HG02798 (cell line): Measurements from ENCODE around the gene CARD11.
"Not testable (repeated sequence)": the region's sequence is repeated elsewhere in the genome, so short reads cannot be mapped to it uniquely, and the experiment has no call there.

Experiments used
- ATAC-seq: cut with Tn5 transposase; IDR thresholded peaks from one replicate; pipeline ENCODE4 v1.9.1; 2021; ENCODE audit warnings: mild to moderate bottlenecking; ENCODE audit not compliant: unreplicated experiment, poor library complexity

CARD11 gene

DNA sequence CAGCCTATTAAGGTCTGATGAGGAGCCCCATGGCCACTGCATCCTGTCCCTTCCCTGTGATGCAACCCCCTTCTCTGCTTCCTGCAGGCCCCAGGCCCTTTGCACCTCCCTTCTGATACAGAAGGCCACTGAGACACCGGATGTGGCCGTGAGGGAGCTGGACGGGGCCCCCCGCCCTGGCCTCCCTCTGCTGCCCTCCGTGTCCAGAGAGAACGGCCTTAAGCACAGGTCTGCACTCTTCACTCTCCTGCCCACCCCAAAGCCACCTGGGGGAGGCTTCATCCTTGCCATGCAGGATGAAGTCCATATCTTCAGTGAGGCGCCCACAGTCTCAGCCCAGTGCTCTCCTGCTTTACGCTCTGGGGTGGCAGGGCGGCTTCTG lies 112.6 kb downstream of the CARD11 start:
- ATAC-seq, result no peak

DNA sequence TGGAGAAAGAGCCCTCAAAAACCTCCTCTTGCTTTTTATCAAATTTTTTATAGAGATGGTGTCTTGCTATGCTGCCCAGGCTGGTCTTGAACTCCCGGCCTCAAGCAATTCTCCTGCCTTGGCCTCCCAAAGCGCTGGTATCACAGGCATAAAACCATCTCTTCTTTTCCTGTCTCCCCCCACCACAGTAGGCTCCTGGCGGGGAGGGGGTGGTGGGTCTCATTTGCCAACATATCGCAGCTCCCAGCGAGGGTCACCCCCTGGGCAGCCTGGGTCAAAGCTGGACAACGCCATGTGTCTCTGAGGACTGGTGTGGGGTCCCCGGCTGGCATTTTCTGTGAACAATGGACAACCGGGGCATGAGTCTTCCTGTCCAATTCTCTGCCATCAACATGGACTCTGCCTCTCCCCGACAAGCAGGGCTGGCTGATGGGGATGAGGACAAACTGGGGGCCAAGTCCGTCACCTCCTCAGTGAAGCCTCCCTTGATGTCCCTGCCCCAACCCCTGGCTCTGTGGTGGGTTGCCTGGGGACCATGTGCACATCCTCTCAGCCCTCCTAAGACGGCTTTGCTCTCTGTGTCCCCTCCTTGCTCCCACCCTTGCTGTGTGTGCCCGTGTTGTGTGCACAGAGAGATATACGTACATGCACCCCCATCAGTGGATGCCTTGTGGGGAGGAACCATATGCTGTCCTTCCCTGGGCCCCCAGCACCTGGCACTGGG lies 113.2 kb downstream of the CARD11 start:
- no peak for ATAC-seq

DNA sequence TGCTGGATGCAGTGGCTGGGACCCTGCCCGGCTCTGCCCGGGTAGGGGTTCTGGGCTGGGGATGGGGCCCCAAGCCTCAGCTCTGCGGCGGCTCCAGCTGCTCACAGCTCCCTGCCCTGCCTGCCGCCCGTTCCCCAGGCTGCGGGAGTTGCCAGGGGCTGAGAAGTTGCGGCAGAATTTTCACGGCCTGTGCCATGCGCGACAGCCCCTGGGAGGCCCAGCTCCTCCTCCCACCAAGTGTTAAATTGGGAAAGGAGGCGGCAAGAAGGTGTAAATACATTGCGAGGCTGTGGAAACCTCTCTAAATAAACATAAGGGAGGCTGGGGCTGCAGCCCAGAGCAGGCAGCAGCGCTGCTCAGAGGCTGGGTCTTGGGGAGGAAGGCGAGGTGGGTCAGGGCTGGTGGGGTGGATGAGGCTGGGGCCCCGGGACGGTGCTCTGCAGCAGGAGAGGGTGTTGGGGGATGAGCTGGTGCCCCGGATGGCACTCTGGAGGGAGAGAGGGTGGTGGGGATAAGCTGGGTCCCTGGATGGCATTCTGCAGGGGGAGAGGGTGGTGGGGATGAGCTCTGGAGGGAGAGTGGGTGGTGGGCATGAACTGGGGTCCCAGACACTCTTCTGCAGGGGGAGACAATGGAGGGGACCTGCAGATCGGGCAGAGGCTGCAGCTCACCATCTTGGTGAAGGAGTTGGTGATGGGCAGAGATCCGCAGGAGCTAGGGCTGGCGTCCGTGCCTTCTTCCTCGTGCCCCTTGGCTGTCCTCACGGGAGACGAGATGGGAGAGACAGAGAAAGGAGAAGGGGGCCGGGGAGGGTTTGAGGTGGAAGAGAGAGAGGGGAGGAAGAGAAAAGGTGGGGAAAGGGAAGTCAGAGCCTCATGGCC lies 114.1 kb downstream of the CARD11 start:
- ATAC-seq, result no peak

DNA sequence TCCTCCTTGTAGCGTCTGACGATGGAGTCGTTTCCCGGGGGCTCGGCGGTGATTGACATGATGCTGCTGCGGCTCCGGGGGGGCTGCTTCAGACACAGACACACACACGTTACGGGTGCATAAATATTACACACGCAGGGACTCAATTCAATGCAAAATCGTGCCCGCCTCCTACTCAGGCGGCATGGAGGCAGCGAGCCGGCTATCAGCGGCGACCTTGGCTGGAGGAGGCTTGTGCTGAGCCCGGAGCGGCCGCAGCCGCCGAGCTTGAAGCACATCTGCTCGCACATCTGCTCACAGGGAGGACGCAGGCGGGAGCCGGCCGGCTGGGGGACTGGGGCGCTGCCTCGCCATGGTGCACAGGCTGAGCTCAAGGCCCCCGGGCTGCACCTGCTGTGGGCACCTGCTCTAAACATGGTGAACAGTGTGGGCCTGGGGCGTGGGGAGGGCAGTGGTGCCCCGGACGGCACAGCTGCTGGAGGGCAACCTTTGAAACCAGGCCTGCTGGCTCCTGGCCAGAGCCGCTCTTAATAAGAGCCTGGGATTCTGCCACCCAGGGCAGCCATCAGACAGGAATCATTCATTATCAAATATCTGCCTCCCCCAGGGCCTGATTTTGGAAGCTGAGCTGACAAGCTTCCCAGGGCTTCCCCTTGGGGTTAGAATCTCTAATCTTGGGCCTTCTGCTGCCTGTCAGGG lies 114.9 kb downstream of the CARD11 start:
- no peak for ATAC-seq

DNA sequence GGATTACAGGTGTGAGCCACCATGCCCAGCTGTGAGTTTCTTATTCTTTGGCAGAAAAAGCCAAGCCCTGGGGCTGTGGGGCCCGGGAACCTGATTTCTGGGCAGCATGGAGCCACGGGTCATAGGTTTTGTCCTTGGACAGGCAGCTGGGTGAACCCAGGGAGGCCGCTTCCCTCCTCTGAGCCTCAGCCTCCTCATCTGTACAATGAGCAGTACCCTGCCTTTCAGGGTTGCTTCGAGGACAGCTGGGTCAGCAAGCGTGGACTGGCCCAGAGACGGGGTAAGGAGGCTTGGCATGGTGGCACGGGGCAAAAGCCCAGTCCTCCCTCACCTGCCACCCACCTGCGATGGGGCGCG lies 115.4 kb downstream of the CARD11 start:
- no peak for ATAC-seq

DNA sequence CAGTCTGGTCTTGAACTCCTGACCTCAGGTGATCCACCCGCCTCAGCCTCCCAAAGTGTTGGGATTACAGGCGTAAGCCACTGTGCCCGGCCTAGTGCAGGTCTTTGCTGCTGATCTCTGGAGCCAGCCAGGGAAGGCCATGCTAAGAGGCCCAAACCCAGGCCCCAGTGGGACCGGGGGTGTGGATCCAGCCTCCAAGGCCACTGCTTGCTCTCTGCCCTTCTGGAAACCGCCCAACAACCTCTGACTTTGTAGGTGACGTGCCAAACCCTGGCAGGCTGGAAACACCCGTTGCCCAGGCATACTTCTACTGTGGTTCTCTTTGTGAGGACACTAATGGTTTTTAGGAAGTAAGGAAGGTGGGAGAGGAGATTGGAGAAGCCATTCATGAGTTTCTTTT lies 116.1 kb downstream of the CARD11 start:
- no peak for ATAC-seq

DNA sequence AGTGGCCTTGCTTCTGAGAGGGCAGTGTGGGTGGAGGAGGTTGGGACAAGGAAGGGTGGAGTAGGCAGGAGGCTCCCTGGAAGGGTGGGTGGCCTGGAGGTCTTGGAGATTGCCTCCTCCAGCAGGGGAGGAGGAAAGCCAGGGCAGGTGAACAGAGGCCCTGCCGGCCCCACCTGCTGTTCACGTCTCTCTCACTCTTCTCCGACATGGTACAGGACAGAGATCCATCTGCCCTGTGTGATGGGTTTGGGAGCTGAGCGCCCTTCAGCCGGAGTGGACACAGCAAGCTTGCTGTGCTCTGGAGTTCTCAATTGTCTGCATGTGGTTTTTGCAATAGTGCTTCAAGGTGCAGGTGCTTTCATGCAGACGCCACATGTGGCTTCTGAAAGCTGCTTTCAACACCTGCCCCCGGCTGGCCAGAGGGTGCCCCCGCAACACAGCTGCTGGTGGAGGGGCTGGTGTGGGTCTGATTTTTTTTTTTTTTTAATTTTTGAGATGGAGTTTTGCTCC lies 116.7 kb downstream of the CARD11 start:
- peak; percentile 36 for ATAC-seq

DNA sequence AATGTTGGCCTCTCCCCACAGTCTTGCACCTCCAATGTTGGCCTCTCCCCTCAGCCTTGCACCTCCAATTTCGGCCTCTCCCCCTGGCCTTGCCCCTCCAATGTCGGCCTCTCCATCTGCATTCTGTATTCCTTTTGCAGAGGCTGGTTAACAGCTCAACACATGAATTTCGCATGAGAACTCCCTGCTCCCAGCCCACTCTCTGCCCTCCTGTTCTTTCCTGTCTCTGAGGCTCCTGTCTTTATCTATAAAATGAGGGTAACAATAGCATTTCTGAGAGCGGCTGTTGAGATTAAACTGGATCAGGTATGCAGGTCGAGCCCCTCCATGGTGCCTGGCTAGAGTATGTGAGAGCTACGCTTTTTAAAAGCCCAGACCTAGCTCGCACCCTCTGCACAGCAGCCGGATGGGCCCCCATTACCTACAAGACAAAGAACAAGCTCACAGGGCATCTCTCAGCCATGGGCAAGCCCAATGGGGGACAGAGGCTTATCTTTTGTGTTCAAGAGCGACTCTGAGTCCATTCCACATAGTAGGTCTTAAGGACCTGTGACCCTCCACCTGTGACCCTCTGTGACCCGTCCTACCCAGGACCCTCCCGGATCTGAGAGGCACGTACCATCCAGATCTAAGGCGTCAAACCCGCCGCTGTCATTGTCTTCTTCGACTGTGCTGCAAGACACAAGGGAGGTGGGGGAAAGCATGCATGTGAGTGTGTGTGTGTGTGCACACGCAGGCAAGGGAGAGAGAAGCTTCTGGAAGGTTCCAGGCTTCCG lies 117.4 kb downstream of the CARD11 start:
- peak; percentile 12 for ATAC-seq

DNA sequence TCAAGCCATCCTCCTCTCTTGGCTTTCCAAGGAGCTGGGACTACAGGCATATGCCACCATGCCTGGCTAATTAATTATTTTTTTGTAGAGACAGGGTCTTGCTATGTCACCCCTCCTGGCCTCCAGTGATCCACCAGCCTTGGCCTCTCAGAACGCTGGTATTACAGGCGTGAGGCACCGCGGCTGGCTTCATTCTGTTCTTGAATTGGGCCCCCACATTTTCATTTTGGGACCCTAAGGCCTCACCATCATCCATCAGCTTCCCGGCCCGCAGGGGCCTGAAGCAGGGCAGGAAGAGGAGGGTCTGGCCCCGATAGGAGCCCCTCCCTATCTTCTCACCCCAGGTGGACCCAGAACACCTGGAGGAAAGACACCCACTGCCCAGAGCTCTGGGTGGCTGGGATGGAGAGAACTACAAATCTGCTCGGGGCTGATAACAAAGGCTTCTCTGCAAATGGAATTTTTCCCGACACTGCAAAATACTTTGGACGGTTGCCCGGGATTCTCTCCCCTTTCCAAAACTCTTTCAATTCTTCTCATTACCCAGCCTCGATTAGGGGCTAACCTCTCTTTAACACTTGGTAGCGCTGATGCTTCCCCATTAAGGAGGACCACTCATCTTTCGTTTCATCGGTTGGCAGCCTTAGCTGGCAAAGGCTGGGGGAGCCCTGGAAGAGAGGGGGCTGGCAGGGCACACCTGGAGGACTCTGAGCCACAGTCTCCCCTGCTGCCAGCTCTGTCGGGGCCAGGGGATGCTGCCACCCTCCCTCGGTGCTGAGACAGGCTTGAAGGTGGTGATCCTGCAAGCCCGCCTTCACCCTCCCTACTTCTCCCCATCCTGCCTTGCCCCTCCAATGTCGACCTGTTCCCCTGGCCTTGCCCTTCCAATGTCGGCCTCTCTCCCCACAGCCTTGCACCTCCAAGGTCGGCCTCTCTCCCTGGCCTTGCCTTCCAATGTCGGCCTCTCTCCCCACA lies 118.5 kb downstream of the CARD11 start:
- no peak for ATAC-seq

DNA sequence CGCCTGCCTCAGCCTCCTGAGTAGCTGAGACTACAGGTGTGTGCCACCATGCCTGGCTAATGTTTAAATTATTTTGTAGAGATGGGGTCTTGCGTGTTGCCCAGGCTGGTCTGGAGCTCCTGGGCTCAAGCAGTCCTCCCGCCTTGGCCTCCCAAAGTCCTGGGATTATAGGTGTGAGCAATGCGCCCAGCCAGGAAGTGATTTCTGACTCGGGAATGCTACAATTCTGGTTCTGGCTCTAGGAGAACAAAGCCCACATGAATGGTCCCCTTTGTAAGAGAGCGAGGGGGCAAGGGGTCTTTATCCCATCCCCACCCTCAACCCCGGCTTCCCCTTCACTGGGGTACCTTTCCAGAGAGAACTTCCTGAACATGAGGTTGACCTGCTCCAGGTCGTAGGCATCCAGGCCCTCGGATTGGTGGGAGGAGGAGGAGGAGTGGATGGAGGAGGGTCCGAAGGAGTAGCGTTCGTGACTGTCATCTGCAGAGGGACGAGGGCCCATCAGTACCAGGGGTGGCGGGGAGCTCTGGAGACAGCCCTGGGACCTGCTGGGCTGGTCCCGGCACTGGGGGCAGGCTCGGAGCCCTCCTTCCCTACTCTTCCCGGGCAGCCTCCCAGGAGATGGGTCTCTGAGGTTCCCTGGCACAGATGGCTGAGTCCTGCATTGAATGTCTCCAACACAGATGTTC lies 119.6 kb downstream of the CARD11 start:
- ATAC-seq, result no peak

DNA sequence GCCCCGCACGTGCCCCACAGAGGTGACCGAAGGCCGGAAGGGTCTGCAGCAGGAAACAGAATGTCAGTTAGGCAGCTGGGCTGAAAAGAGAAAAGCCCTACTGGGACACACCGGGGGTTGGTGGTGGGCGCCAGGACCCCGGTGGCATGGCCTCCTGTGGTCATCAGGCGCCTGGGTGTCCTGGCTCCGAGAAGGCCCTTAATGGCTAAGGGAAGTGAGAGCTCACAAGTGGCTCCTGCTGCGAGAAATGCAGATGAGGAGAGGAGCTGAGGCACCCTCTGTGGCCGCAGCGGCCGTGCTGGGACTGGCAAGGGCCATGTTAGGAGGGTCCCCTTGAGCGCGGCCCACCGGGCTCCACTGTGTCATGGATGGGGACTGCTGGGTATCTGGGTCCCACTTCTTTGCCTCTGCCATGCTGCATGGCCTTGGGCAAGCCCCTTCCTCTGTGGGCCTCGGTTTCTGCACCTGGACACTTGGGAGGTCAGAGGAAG lies 120.3 kb downstream of the CARD11 start:
- no peak for ATAC-seq

DNA sequence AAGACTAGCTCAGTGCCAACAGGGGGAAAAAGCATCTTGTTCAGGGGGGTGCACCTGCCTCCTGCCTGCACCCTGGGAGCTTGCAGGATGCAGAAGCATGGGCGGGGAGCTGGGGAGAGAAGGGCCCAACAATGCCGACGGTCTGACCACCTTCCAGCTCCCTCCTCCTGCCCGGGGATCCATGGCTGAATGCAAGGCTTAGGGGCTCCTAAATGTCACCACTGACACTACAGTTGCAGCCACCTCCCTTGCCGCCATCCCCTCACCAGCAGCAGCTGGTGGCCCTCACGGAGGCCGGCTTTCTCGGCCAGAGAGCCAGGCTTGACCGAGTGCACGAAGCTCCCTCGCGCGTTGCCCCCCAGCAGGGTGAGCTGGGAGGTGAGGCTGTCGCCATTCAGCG lies 120.8 kb downstream of the CARD11 start:
- no peak for ATAC-seq

DNA sequence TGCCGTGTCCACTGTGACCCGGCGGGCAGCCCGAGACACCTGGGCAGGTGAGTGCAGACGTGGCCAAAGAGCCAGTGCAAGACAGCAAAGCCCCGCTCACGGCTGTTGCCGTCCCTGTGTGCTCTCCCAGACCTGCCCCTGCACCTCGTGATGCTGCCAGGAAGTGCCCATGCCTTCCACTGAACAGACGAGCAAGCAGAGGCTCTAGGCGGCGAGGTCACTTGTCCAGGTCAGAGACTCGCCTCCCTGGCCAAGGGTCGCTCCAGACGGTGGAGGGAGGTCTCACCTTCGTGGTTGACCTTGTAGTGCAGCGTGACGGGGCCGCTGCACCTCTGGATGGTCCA lies 121.3 kb downstream of the CARD11 start:
- no peak for ATAC-seq

DNA sequence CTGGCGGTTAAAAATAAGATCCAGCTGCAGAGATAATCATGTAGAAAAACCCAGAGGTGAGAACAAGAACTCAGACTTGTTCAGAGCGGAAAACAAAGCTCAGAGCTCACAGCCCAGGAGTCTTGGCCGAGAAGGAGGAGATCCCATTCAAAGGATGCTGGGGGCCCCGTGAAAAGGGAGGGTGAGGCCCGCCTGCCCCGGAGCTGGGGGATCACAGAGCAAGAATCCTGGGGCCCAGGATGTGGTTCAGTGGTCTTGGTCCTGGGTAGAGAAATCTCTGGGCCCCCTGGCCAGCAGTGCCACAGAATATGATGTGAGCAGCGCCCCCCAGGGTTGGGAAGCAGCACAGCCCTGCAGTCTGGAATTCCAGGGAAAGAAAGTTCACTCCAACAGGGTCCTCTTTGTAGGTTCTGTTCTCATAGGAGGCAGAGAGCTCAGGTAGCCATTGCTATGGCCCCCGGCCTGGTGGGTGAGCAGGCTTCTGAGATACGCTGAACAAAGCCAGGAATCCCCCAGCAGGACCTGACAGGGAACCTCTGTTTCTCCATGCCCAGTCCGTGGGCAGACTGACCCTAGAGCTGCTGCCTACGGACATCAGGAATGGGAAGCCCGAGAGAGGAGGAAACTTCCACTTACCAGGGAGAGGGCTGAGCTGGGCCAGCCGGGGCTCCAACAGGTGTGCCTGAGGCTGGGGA lies 121.9 kb downstream of the CARD11 start:
- ATAC-seq, result no peak

DNA sequence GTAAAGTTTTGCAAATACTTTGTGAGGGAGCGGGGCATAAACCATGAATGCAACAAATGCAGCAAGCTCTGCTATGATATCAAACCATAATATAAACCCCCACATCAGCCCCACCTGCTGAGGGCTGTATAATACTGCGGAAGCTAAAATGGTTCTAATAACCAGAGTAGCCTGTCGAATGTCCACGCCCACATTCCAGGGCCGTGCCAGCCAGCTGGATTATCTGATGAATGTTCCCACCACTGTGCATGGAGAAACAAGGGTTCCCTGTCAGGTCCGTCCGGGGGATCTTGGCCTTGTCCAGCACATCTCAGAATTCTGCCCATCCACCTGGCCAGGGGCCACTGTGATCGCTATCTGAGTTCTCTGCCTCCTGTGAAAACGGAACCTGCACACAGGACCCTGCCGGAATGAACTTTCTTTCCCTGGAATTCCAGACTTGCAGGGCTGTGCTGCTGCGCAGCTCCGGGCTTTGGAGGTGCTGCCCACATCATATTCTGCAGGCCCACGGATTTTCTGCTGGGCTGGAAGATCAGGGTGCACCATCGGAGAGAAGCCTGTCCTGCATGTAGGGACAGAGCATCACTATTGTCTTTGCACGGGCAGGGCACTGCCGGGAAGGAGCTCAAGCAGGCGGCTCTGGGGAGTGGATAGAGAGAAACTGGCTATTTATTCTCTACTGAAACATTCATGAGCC lies 122.6 kb downstream of the CARD11 start:
- no peak for ATAC-seq

DNA sequence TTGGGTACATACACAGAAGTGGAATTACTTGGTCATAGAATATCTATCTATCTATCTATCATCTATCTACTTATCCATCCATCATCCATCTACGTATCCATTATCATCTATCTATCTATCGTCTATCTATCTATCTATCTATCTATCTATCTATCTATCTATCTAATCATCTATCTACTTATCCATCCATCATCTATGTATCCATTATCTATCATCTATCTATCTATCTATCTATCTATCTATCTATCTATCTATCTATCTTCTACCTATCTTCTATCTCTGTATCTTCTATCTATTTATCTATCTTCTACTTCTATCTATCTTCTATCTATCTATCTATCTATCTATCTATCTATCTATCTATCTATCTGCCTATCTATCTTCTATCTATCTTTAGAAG lies 123.2 kb downstream of the CARD11 start:
- not testable (repeated sequence) for ATAC-seq

DNA sequence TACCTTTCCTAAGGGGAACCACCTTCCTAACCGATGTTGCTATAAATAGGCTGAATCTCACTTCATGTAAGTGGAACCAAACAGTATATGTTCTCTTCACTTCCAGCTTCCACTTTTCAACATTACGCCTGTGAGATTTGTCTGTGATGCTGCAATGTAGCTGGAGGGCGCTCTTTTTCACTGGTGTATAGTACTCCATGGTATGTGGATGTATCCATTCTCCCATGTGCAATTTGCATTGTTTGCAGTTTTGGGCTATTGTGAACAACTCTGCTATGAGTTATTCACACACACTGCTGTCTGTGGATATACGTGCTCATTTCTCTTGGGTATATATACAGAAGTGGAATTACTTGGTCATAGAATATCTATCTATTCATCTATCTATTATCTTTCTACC lies 123.6 kb downstream of the CARD11 start:
- ATAC-seq, result no peak
